Esophagus (tissue), 2 donors: ENCODE data around the gene IFT88. TPM values are rescaled to one million over a fixed set of nuclear protein-coding genes. Genes with fewer than 3 reads are reported as not detected.

Experiments
- H3K27ac ChIP-seq, 2 donors: one replicate each; pipeline ENCODE4 v1.5.1; 2013; ENCODE audit warnings: low read depth in 2 of 2, mild to moderate bottlenecking in 2 of 2, inconsistent platforms in 1 of 2, low read length in 1 of 2, moderate library complexity in 1 of 2
- H3K27me3 ChIP-seq, 2 donors: one replicate each; pipeline ENCODE4 v1.6.1; 2013; ENCODE audit warnings: low read length in 2 of 2, control low read depth in 1 of 2, mild to moderate bottlenecking in 1 of 2; ENCODE audit not compliant: insufficient read depth in 2 of 2, control insufficient read depth in 1 of 2
- H3K36me3 ChIP-seq, 2 donors: one replicate each; pipeline ENCODE4 v1.6.1; 2013; ENCODE audit warnings: low read length in 1 of 2; ENCODE audit not compliant: control insufficient read depth in 2 of 2, insufficient read depth in 2 of 2
- H3K4me1 ChIP-seq, 2 donors: one replicate each; pipeline ENCODE4 v1.6.1; 2013; ENCODE audit warnings: low read length in 1 of 2; ENCODE audit not compliant: control insufficient read depth in 2 of 2, insufficient read depth in 2 of 2
- H3K4me3 ChIP-seq, 2 donors: one replicate each; pipeline ENCODE4 v1.5.1; 2013; ENCODE audit warnings: low read length in 2 of 2, mild to moderate bottlenecking in 2 of 2, low read depth in 1 of 2, moderate library complexity in 1 of 2
- H3K9me3 ChIP-seq, 2 donors: one replicate each; pipeline ENCODE4 v1.6.1; 2013; ENCODE audit warnings: mild to moderate bottlenecking in 2 of 2, low read depth in 1 of 2, low read length in 1 of 2, moderate library complexity in 1 of 2; ENCODE audit not compliant: control insufficient read depth in 2 of 2, insufficient read depth in 1 of 2
- WGBS, 2 donors: extraction: QIAGEN DNeasy Blood & Tissue Kit; methylation state at CpG; one replicate each; pipeline ENCODE4 v1.1.7; 2013; 5-methylcytosine and 5-hydroxymethylcytosine counted together
- polyA plus RNA-seq, 2 donors: library from polyadenylated mRNA; stranded (reverse); fragments of 200-250 nt; gene quantifications; one replicate each; pipeline ENCODE4 v1.2.3, GENCODE V29; 2013
- donor health status: healthy with polysubstance abuse.
- donor health status: Bipolar disorder and iron deficiency.

IFT88 gene
- polyA plus RNA-seq, 2 donors: 3.1 TPM

GRCh38 chr13:20691616-20692015, 124.7 kb downstream of the IFT88 start:
- H3K27ac ChIP-seq: no peak overlapping the region
- no peak overlapping the region for H3K4me3 ChIP-seq
- H3K9me3 ChIP-seq: no peaks in the 10 kb centered on the region
- H3K27me3 ChIP-seq: no peaks in the 10 kb centered on the region
- WGBS, 2 donors: 68 to 69% methylated on average over 4 of the region's 4 CpGs
- no peaks in the 10 kb centered on the region for H3K4me1 ChIP-seq
- H3K36me3 ChIP-seq: no peaks in the 10 kb centered on the region

- Histone ChIP-seq H3K4me3 (no peak overlapping the region), H3K27ac (no peak overlapping the region), H3K9me3 (no peaks in the 10 kb centered on the region), H3K27me3 (no peaks in the 10 kb centered on the region), H3K36me3 (no peaks in the 10 kb centered on the region), H3K4me1 (no peaks in the 10 kb centered on the region)
- 68 to 70% methylated on average over 4 of the region's 4 CpGs for WGBS, 2 donors
Observed at GRCh38 chr13:20696073-20696472, 129.1 kb downstream of the IFT88 start.

GRCh38 chr13:20699715-20700114, 132.8 kb downstream of the IFT88 start:
- Histone ChIP-seq H3K27ac (no peak overlapping the region), H3K4me3 (no peak overlapping the region), H3K9me3 (no peaks in the 10 kb centered on the region), H3K4me1 (peaks cover 2 to 6% of the 10 kb centered on the region in 2 donors), H3K27me3 (no peaks in the 10 kb centered on the region), H3K36me3 (no peaks in the 10 kb centered on the region)
- WGBS, 2 donors: 87 to 88% methylated on average over 9 of the region's 9 CpGs

DNA sequence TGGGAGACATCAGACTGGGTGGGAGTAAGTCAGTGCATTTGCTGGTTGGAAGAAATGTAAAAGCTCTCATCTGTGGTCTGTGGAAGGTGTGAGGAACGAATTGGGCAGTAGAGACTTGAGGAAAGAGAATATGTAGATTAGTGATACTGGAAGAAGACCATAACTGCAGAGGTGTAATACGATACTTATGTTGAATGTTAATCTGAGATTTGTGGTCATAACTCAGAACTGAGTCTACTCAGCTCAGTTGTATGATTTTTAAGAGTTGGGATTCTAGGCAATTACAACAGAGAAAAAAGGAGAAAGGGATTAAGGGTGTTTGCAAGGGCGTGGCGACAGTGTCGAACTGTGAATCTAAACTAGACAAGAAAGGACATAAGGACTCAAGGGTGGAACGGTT, 133.3 kb downstream of the IFT88 start:
- no peak overlapping the region for H3K4me3 ChIP-seq
- no peaks in the 10 kb centered on the region for H3K9me3 ChIP-seq
- no peaks in the 10 kb centered on the region for H3K27me3 ChIP-seq
- H3K4me1 ChIP-seq: peaks cover 2 to 6% of the 10 kb centered on the region in 2 donors
- no peak overlapping the region for H3K27ac ChIP-seq
- no peaks in the 10 kb centered on the region for H3K36me3 ChIP-seq
- 81 to 86% methylated on average over 6 of the region's 6 CpGs for WGBS, 2 donors

DNA sequence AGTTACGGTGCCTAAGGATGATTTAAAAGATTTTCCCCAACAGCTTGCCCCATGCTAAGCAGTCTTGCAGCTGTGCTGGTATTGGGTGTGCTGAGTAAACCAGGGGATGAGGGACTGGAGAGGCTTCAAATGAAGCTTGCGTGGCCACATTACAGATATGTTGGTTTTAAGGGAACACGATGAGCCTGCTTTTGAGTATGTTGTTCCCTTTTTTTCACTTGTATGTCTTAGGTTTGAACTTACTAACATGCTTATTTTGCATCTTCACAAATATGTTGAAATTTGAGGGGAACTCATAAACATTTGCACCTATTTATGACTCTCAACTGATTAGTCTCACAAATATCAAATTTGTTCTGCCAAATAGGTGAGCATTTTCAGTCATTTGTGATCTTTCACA, 134.5 kb downstream of the IFT88 start:
- H3K36me3 ChIP-seq: no peaks in the 10 kb centered on the region
- H3K27ac ChIP-seq: no peak overlapping the region
- H3K27me3 ChIP-seq: no peaks in the 10 kb centered on the region
- H3K4me3 ChIP-seq: no peak overlapping the region
- H3K4me1 ChIP-seq: peaks cover 2 to 6% of the 10 kb centered on the region in 2 donors
- H3K9me3 ChIP-seq: no peaks in the 10 kb centered on the region
- WGBS, 2 donors: 95 to 100% methylated on average over 3 of the region's 3 CpGs

DNA sequence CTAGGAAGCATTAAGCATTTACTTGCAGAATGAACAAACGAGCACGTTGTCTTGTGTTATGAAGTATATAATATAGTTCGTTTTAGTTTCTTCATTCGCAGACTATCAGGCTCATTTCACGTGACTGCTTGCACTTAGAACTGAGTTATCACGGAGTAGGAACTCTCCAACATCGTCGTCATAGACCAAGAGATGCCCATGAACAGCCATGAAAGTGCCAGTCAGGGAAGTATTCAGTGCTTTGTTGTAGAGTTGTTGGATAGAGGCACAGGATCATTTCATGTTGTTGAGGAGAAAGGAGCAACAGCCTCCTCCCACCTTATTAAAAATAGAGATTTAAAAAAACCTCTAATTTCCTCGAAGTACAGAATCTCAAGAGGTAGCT, 135.6 kb downstream of the IFT88 start:
- peaks cover 2 to 6% of the 10 kb centered on the region in 2 donors for H3K4me1 ChIP-seq
- no peaks in the 10 kb centered on the region for H3K36me3 ChIP-seq
- H3K9me3 ChIP-seq: no peaks in the 10 kb centered on the region
- H3K4me3 ChIP-seq: peak overlapping the region in 1 of 2 donors; percentile 60
- no peaks in the 10 kb centered on the region for H3K27me3 ChIP-seq
- WGBS, 2 donors: 24 to 25% methylated on average over 9 of the region's 9 CpGs
- H3K27ac ChIP-seq: peak overlapping the region in 1 of 2 donors; percentile 18

GRCh38 chr13:20702915-20703779, 136.2 kb downstream of the IFT88 start, which contains the start of gene IL17D:
IL17D (plus strand) TSS chr13:20703699; CDS start chr13:20704002, 303 bp downstream.
- H3K9me3 ChIP-seq: no peaks in the 10 kb centered on the region
- H3K36me3 ChIP-seq: no peaks in the 10 kb centered on the region
- peak within 1 kb of the TSS; percentile 51 to 61 for H3K27ac ChIP-seq
- no peaks in the 10 kb centered on the region for H3K27me3 ChIP-seq
- peak within 1 kb of the TSS; percentile 56 to 60 for H3K4me3 ChIP-seq
- WGBS, 2 donors: 1% methylated on average over 80 to 94 of the region's 94 CpGs
- H3K4me1 ChIP-seq: peaks cover 2 to 6% of the 10 kb centered on the region in 2 donors

DNA sequence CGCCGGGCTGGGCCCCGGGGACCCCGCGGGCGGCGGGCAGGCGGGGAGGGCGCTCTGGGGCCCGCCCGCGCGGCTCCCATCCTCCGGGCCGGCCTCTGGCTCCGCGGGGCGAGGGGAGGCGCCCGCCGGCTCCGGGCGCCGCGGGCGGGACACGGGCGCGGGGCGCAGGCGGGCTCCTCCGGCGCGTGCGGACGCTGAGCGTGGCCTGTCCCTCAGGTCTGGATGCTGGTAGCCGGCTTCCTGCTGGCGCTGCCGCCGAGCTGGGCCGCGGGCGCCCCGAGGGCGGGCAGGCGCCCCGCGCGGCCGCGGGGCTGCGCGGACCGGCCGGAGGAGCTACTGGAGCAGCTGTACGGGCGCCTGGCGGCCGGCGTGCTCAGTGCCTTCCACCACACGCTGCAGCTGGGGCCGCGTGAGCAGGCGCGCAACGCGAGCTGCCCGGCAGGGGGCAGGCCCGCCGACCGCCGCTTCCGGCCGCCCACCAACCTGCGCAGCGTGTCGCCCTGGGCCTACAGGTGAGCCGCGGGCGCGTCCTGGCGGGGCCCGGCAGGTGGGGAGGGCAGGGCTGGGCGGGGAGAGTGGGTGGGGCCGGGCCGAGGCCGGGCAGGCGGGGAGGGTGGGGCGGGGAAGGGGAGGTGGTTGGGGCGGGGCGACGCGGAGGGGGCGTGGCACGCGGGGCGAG, 137.0 kb downstream of the IFT88 start:
- no peaks in the 10 kb centered on the region for H3K9me3 ChIP-seq
- H3K27me3 ChIP-seq: no peaks in the 10 kb centered on the region
- H3K4me1 ChIP-seq: peaks cover 2 to 6% of the 10 kb centered on the region in 2 donors
- peak overlapping the region; percentile 51 to 60 for H3K4me3 ChIP-seq
- WGBS, 2 donors: 1% methylated on average over 24 to 98 of the region's 98 CpGs
- no peaks in the 10 kb centered on the region for H3K36me3 ChIP-seq
- H3K27ac ChIP-seq: peak overlapping the region; percentile 37 to 61

GRCh38 chr13:20704459-20705069, 137.6 kb downstream of the IFT88 start:
- H3K9me3 ChIP-seq: no peaks in the 10 kb centered on the region
- WGBS, 2 donors: 34 to 42% methylated on average over 10 to 15 of the region's 20 CpGs
- H3K27ac ChIP-seq: peak overlapping the region in 1 of 2 donors; percentile 51
- H3K36me3 ChIP-seq: no peaks in the 10 kb centered on the region
- H3K4me3 ChIP-seq: peak overlapping the region in 1 of 2 donors; percentile 60
- no peaks in the 10 kb centered on the region for H3K27me3 ChIP-seq
- peaks cover 2 to 6% of the 10 kb centered on the region in 2 donors for H3K4me1 ChIP-seq
